HG03342 (cell line): ENCODE data around the gene SHANK2.

Experiments
- ATAC-seq: cut with Tn5 transposase; IDR thresholded peaks from one replicate; pipeline ENCODE4 v1.9.1; 2021; ENCODE audit warnings: mild to moderate bottlenecking, moderate library complexity; ENCODE audit not compliant: unreplicated experiment

SHANK2 gene

GRCh38 chr11:71203681-71204080, 48.7 kb downstream of the SHANK2 start:
- ATAC-seq = no peak

GRCh38 chr11:71202966-71203365, 49.4 kb downstream of the SHANK2 start:
- no peak for ATAC-seq

GRCh38 chr11:71202598-71202944, 49.8 kb downstream of the SHANK2 start:
- ATAC-seq = no peak
